ENCODE results near the gene HIVEP3.

Gene HIVEP3

DNA sequence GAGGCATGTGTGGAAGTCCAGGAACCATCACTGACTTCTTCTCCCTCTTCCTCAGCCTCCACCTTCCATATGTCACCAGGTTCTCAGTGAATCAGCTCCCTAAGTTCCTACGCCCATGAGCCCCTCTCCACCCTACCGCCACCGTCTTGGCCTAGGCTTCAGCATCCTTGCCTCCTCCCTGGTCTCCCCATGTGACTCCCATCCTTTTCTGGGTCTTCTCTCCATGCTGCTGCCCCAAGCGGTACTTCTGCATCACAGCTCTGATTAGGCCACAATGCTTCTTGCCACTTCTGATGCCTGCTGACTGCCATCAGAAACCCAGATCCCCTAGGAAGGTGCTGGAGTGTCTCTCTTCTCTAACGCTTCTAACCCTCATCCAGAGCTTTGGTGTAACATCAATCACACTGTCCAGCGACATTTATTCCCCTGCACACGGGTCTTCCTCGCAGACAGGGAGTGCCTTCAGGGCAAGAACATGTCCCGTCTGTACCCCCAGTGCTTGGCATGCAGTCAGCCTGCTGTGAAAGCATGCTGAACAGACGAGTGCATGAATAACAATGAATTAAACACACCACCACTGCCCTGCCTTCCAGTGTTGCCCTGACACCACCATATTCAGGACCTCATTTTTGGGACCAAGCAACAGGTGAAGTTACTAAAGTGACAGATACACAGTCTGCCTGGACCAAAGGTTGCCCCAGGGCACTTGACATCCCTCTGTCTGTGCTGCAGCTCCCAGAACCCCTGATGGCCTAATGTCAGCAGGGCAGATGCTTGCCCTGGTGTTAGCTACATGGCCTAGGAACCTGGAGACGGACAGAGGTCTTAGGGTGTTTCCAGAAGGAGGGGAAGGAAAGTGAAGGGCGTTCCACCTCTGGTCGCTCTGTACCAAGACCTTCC, 275.6 kb downstream of the HIVEP3 start:
- TF ChIP-seq, protein P1, sequence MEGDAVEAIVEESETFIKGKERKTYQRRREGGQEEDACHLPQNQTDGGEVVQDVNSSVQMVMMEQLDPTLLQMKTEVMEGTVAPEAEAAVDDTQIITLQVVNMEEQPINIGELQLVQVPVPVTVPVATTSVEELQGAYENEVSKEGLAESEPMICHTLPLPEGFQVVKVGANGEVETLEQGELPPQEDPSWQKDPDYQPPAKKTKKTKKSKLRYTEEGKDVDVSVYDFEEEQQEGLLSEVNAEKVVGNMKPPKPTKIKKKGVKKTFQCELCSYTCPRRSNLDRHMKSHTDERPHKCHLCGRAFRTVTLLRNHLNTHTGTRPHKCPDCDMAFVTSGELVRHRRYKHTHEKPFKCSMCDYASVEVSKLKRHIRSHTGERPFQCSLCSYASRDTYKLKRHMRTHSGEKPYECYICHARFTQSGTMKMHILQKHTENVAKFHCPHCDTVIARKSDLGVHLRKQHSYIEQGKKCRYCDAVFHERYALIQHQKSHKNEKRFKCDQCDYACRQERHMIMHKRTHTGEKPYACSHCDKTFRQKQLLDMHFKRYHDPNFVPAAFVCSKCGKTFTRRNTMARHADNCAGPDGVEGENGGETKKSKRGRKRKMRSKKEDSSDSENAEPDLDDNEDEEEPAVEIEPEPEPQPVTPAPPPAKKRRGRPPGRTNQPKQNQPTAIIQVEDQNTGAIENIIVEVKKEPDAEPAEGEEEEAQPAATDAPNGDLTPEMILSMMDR (conservative IDR thresholded peaks at IDR 0.05; ENCODE audit: low read length), result no peak
- no peak overlapping the region for H3K4me3 ChIP-seq (ENCODE audit: low read length)
- DNase-seq (ENCODE audit: low read depth), result no peak

- TF ChIP-seq, protein P1 (conservative IDR thresholded peaks at IDR 0.05; ENCODE audit: low read length), result no peak
- no peak overlapping the region for H3K4me3 ChIP-seq (ENCODE audit: low read length)
- no peak for DNase-seq (ENCODE audit: low read depth)
These were observed 276.7 kb downstream of the HIVEP3 start for GRCh38 chr1:41641941-41642527.

GRCh38 chr1:41641475-41641814, 277.3 kb downstream of the HIVEP3 start:
- no peak overlapping the region for H3K4me3 ChIP-seq (ENCODE audit: low read length)
- TF ChIP-seq, protein P1 (conservative IDR thresholded peaks at IDR 0.05; ENCODE audit: low read length), result no peak
- DNase-seq (ENCODE audit: low read depth), result no peak

DNA sequence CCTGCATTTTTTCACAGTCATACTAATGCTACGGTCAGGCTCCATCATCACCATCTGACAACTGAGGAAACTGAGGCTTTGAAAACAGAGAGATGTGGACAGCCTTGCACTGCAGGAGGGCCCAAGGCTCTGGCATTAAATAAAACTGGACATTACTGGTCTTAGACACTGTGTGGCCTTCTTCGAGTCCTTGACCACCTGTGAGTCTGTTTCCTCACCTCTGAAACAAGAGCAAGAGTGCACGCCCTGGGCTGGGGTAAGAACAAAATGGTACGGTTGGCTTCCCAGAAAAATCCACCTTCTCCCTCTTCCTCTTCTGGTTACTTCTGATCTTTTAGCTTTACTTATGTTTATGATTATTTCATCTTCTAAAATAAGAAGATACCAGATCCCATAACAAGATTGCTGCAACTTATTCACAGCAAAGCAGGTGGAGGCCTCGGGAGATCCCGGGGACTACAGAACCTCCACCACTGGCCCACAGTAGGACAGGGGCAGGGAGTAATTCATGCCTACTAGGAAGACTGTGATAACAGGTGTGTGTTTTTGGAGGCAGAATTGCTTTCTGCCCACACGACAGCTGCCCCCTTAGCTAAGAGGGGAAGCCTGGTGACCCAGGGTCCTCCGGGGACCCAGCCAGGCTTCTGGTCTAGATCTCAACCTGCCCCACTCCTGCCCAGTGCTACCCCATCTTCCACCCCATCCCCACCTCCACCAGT, 277.8 kb downstream of the HIVEP3 start:
- TF ChIP-seq, protein P1 (conservative IDR thresholded peaks at IDR 0.05; ENCODE audit: low read length), result no peak
- H3K4me3 ChIP-seq (ENCODE audit: low read length), result no peak overlapping the region

GRCh38 chr1:41640141-41640751, 278.5 kb downstream of the HIVEP3 start:
- TF ChIP-seq, protein P1 (conservative IDR thresholded peaks at IDR 0.05; ENCODE audit: low read length), result no peak
- no peak for DNase-seq (ENCODE audit: low read depth)
- no peak overlapping the region for H3K4me3 ChIP-seq (ENCODE audit: low read length)

More for the DNA sequence above, 277.8 kb downstream of the HIVEP3 start:
- no peak for DNase-seq (ENCODE audit: low read depth)

DNA sequence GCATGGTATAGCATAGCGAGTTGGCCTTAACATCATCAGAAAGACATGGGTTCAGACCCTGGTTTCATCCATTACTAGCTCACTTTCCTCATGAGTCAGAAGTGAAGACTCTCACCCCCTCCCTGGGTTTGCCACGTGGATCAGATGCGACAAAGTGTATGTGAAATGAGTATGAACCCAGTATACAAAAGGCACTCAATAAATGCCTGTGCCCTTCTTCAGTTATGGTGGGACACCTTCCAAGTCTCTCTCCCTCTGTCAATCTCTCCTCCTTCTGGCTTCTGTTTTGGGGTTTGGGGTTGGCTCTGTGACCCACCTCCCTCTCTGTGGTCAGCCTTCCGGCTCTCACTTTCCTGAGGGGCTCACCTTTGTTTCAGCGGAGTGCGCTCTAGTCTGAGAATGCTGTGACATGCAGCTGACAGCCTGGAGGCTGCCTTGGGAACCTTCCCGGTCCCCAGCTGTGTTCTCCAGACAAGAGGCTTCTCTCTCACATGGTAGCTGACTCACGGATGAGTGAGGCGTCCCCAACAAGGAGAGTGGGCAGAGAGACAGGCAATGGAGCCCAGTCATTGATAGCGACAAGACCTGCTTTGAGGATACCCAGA, 279.3 kb downstream of the HIVEP3 start:
- DNase-seq (ENCODE audit: low read depth), result peak; percentile 77
- no peak overlapping the region for H3K4me3 ChIP-seq (ENCODE audit: low read length)
- TF ChIP-seq, protein P1 (conservative IDR thresholded peaks at IDR 0.05; ENCODE audit: low read length), result no peak

Measured in AG10803 (cell line).